ENCODE results near the gene CLDN19. TPM values are rescaled to one million over a fixed set of nuclear protein-coding genes. Genes with fewer than 3 reads are reported as not detected.

The CLDN19 gene
- total and polyA plus RNA-seq, 3 experiments from 2014 or later, result not detected

- Histone ChIP-seq H3K36me3 (ENCODE audit: insufficient read depth, low read length) (no peaks in the 10 kb centered on the region), H3K4me3 (ENCODE audit: low read length) (peak overlapping the region; percentile 83), H3K9me3 (ENCODE audit: low read length) (no peaks in the 10 kb centered on the region), H3K27ac (ENCODE audit: low read depth, low read length) (peak overlapping the region; percentile 90), H3K4me1 (ENCODE audit: insufficient read depth, low read length) (peaks cover 37% of the 10 kb centered on the region), H3K27me3 (ENCODE audit: insufficient read depth, low read length, poor library complexity, severe bottlenecking) (no peaks in the 10 kb centered on the region)
- Mint-ChIP-seq H3K4me3 (no peak overlapping the region), H3K9me3 (no peaks in the 10 kb centered on the region), H3K4me1 (peaks cover 27 to 45% (median 41%) of the 10 kb centered on the region in 3 donors), H3K36me3 (peaks cover 0 to 28% (median 5%) of the 10 kb centered on the region in 3 donors), H3K27ac (peak overlapping the region; percentile 64 to 97 (median 94)), H3K27me3 (no peaks in the 10 kb centered on the region)
- ChIA-PET CTCF (interaction anchor here (0.7 to 3.1 kb wide), 14 partner anchors 10 to 306 kb away, joined by 3 to 17 read pairs (median 6); partner anchors contain the start of genes PPIH and ZNF691), POLR2A (interaction anchor here (0.6 to 2.8 kb wide), 10 partner anchors 18 to 1179 kb away, joined by 3 to 45 read pairs (median 6); partner anchors contain the start of genes CCDC30, ERMAP, IPO13 and SVBP)
- no peak for DNase-seq
These were observed 27.5 kb upstream of the CLDN19 start for GRCh38 chr1:42767510-42768000.

GRCh38 chr1:42766741-42767509, 26.9 kb upstream of the CLDN19 start, which contains the start of the genes C1orf50 and P3H1:
Gene C1orf50 (plus strand): TSS chr1:42767249. CDS start chr1:42767312, 63 bp downstream.
Gene P3H1 (minus strand): TSS chr1:42767028. CDS start chr1:42766971, 57 bp downstream.
- Histone ChIP-seq H3K27me3 (ENCODE audit: insufficient read depth, low read length, poor library complexity, severe bottlenecking) (no peaks in the 10 kb centered on the region), H3K4me1 (ENCODE audit: insufficient read depth, low read length) (peaks cover 37% of the 10 kb centered on the region), H3K9me3 (ENCODE audit: low read length) (no peaks in the 10 kb centered on the region), H3K36me3 (ENCODE audit: insufficient read depth, low read length) (no peaks in the 10 kb centered on the region), H3K27ac (ENCODE audit: low read depth, low read length) (peak within 1 kb of the TSS; percentile 90), H3K4me3 (ENCODE audit: low read length) (peak within 1 kb of the TSS; percentile 83)
- CTCF ChIA-PET, result interaction anchor here (0.6 to 3.1 kb wide), 15 partner anchors 9 to 429 kb away, joined by 3 to 17 read pairs (median 5); partner anchors contain the start of genes PPIH and ZNF691
- POLR2A ChIA-PET, result interaction anchor here (0.6 to 2.8 kb wide), 18 partner anchors 17 to 1180 kb away, joined by 3 to 45 read pairs (median 4); partner anchors contain the start of genes CCDC30, ERMAP, IPO13 and PPIH
- Mint-ChIP-seq H3K27me3 (no peaks in the 10 kb centered on the region), H3K4me3 (no peak within 1 kb of the TSS), H3K9me3 (no peaks in the 10 kb centered on the region), H3K27ac (peak within 1 kb of the TSS; percentile 64 to 97 (median 94)), H3K4me1 (peaks cover 24 to 43% (median 36%) of the 10 kb centered on the region in 3 donors), H3K36me3 (peaks cover 0 to 30% (median 5%) of the 10 kb centered on the region in 3 donors)
- DNase-seq, result peak; percentile 100

GRCh38 chr1:42765832-42766740, 26.1 kb upstream of the CLDN19 start:
- Histone ChIP-seq H3K27me3 (ENCODE audit: insufficient read depth, low read length, poor library complexity, severe bottlenecking) (no peaks in the 10 kb centered on the region), H3K4me3 (ENCODE audit: low read length) (peak overlapping the region; percentile 73), H3K9me3 (ENCODE audit: low read length) (no peaks in the 10 kb centered on the region), H3K4me1 (ENCODE audit: insufficient read depth, low read length) (peaks cover 36% of the 10 kb centered on the region), H3K27ac (ENCODE audit: low read depth, low read length) (peak overlapping the region; percentile 80), H3K36me3 (ENCODE audit: insufficient read depth, low read length) (no peaks in the 10 kb centered on the region)
- DNase-seq, result peak in 4 of 5 donors; percentile 6 to 60 (median 18)
- Mint-ChIP-seq H3K9me3 (no peaks in the 10 kb centered on the region), H3K27ac (peak overlapping the region in 2 of 8 donors; percentile 78 to 88), H3K4me3 (no peak overlapping the region), H3K4me1 (peaks cover 23 to 42% (median 33%) of the 10 kb centered on the region in 3 donors), H3K36me3 (peaks cover 0 to 35% (median 5%) of the 10 kb centered on the region in 3 donors), H3K27me3 (no peaks in the 10 kb centered on the region)
- ChIA-PET POLR2A (interaction anchor here (0.6 to 2.8 kb wide), 18 partner anchors 18 to 1181 kb away, joined by 3 to 45 read pairs (median 4); partner anchors contain the start of genes CCDC30, ERMAP, IPO13 and PPIH), CTCF (interaction anchor here (0.6 to 3.1 kb wide), 16 partner anchors 8 to 428 kb away, joined by 3 to 17 read pairs (median 4); partner anchors contain the start of genes PPIH and ZNF691)

GRCh38 chr1:42765269-42765668, 25.2 kb upstream of the CLDN19 start:
- Mint-ChIP-seq H3K27me3 (no peaks in the 10 kb centered on the region), H3K4me3 (no peak overlapping the region)
- CTCF ChIA-PET, result interaction anchor here (1.2 to 3.1 kb wide), 4 partner anchors 8 to 103 kb away, joined by 3 to 17 read pairs (median 9); no protein-coding TSS in a partner anchor

GRCh38 chr1:42762269-42762668, 22.2 kb upstream of the CLDN19 start:
- H3K27ac Mint-ChIP-seq, result peak overlapping the region in 1 of 8 donors; percentile 51
- CTCF ChIA-PET, result interaction anchor here (0.6 to 1.1 kb wide), 2 partner anchors 84 to 219 kb away, joined by 3 read pairs; partner anchors contain the start of gene ZNF691
- H3K4me1 ChIP-seq (ENCODE audit: insufficient read depth, low read length), result peaks cover 15% of the 10 kb centered on the region
- no peaks in the 10 kb centered on the region for H3K9me3 Mint-ChIP-seq
- DNase-seq, result no peak
- no peaks in the 10 kb centered on the region for H3K9me3 ChIP-seq (ENCODE audit: low read length)
- H3K36me3 ChIP-seq (ENCODE audit: insufficient read depth, low read length), result peaks cover 19% of the 10 kb centered on the region
- no peaks in the 10 kb centered on the region for H3K27me3 Mint-ChIP-seq
- POLR2A ChIA-PET, result no interaction called here
- H3K4me3 Mint-ChIP-seq, result peak overlapping the region in 1 of 7 donors; percentile 24
- H3K4me1 Mint-ChIP-seq, result peaks cover 0 to 8% (median 4%) of the 10 kb centered on the region in 3 donors
- no peak overlapping the region for H3K27ac ChIP-seq (ENCODE audit: low read depth, low read length)
- no peak overlapping the region for H3K4me3 ChIP-seq (ENCODE audit: low read length)
- no peaks in the 10 kb centered on the region for H3K27me3 ChIP-seq (ENCODE audit: insufficient read depth, low read length, poor library complexity, severe bottlenecking)
- peaks cover 0 to 43% (median 10%) of the 10 kb centered on the region in 3 donors for H3K36me3 Mint-ChIP-seq

More at GRCh38 chr1:42765269-42765668, 25.2 kb upstream of the CLDN19 start:
- Mint-ChIP-seq H3K36me3 (peaks cover 0 to 30% (median 4%) of the 10 kb centered on the region in 3 donors), H3K9me3 (no peaks in the 10 kb centered on the region), H3K27ac (no peak overlapping the region), H3K4me1 (peaks cover 18 to 35% (median 26%) of the 10 kb centered on the region in 3 donors)
- no peaks in the 10 kb centered on the region for H3K9me3 ChIP-seq (ENCODE audit: low read length)
- POLR2A ChIA-PET, result interaction anchor here (1.7 to 2.8 kb wide), 3 partner anchors 82 to 308 kb away, joined by 7 to 45 read pairs (median 12); partner anchors contain the start of genes PPIH and YBX1
- H3K27ac ChIP-seq (ENCODE audit: low read depth, low read length), result peak overlapping the region; percentile 80
- H3K4me1 ChIP-seq (ENCODE audit: insufficient read depth, low read length), result peaks cover 31% of the 10 kb centered on the region
- no peak for DNase-seq
- H3K36me3 ChIP-seq (ENCODE audit: insufficient read depth, low read length), result no peaks in the 10 kb centered on the region
- H3K27me3 ChIP-seq (ENCODE audit: insufficient read depth, low read length, poor library complexity, severe bottlenecking), result no peaks in the 10 kb centered on the region
- H3K4me3 ChIP-seq (ENCODE audit: low read length), result peak overlapping the region; percentile 73

- Mint-ChIP-seq H3K4me3 (no peak overlapping the region), H3K36me3 (peaks cover 6 to 45% (median 13%) of the 10 kb centered on the region in 3 donors), H3K9me3 (no peaks in the 10 kb centered on the region), H3K27ac (peak overlapping the region in 1 of 8 donors; percentile 63), H3K4me1 (peaks cover 4 to 7% (median 5%) of the 10 kb centered on the region in 3 donors), H3K27me3 (no peaks in the 10 kb centered on the region)
- no peaks in the 10 kb centered on the region for H3K27me3 ChIP-seq (ENCODE audit: insufficient read depth, low read length, poor library complexity, severe bottlenecking)
- H3K9me3 ChIP-seq (ENCODE audit: low read length), result no peaks in the 10 kb centered on the region
- H3K4me1 ChIP-seq (ENCODE audit: insufficient read depth, low read length), result peaks cover 15% of the 10 kb centered on the region
- no peak for DNase-seq
- ChIA-PET POLR2A (no interaction called here), CTCF (no interaction called here)
- no peak overlapping the region for H3K4me3 ChIP-seq (ENCODE audit: low read length)
- H3K36me3 ChIP-seq (ENCODE audit: insufficient read depth, low read length), result peaks cover 23% of the 10 kb centered on the region
- H3K27ac ChIP-seq (ENCODE audit: low read depth, low read length), result no peak overlapping the region
These were observed 21.5 kb upstream of the CLDN19 start for GRCh38 chr1:42761567-42761966.

- H3K27me3 ChIP-seq (ENCODE audit: insufficient read depth, low read length, poor library complexity, severe bottlenecking), result no peaks in the 10 kb centered on the region
- no peak overlapping the region for H3K27ac ChIP-seq (ENCODE audit: low read depth, low read length)
- ChIA-PET POLR2A (no interaction called here), CTCF (interaction anchor here (0.6 to 3.0 kb wide), 3 partner anchors 7 to 315 kb away, joined by 3 to 17 read pairs (median 5); partner anchors contain the start of genes C1orf50 and P3H1)
- Mint-ChIP-seq H3K4me1 (peaks cover 4 to 5% (median 5%) of the 10 kb centered on the region in 3 donors), H3K27me3 (no peaks in the 10 kb centered on the region), H3K9me3 (no peaks in the 10 kb centered on the region), H3K27ac (no peak overlapping the region), H3K36me3 (peaks cover 7 to 67% (median 26%) of the 10 kb centered on the region in 3 donors), H3K4me3 (no peak overlapping the region)
- H3K4me1 ChIP-seq (ENCODE audit: insufficient read depth, low read length), result no peaks in the 10 kb centered on the region
- no peak for DNase-seq
- no peaks in the 10 kb centered on the region for H3K9me3 ChIP-seq (ENCODE audit: low read length)
- no peak overlapping the region for H3K4me3 ChIP-seq (ENCODE audit: low read length)
- peaks cover 37% of the 10 kb centered on the region for H3K36me3 ChIP-seq (ENCODE audit: insufficient read depth, low read length)
These were observed 19.1 kb upstream of the CLDN19 start for GRCh38 chr1:42759114-42759513.

Measured in CD8-positive, alpha-beta memory T cell (primary cell).